Measurements from ENCODE around the gene TEX10.
"Not testable (repeated sequence)": the region's sequence is repeated elsewhere in the genome, so short reads cannot be mapped to it uniquely, and the experiment has no call there.

DNA sequence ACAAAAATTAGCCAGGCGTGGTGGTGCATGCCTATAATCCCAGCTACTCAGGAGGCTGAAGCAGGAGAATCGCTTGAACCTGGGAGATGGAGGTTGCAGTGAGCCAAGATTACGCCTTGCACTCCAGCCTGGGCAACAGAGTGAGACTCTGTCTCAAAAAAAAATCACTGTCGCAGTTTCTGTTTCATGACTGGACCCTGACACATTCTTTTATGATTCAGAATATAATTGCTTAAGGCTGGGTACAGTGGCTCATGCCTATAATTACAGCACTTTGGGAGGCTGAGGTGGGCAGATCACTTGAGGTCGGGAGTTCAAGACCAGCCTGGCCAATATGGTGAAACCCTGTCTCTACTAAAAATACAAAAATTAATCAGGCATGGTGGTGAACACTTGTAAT lies 14.0 kb downstream of the TEX10 start:
- TF ChIP-seq, protein P1, sequence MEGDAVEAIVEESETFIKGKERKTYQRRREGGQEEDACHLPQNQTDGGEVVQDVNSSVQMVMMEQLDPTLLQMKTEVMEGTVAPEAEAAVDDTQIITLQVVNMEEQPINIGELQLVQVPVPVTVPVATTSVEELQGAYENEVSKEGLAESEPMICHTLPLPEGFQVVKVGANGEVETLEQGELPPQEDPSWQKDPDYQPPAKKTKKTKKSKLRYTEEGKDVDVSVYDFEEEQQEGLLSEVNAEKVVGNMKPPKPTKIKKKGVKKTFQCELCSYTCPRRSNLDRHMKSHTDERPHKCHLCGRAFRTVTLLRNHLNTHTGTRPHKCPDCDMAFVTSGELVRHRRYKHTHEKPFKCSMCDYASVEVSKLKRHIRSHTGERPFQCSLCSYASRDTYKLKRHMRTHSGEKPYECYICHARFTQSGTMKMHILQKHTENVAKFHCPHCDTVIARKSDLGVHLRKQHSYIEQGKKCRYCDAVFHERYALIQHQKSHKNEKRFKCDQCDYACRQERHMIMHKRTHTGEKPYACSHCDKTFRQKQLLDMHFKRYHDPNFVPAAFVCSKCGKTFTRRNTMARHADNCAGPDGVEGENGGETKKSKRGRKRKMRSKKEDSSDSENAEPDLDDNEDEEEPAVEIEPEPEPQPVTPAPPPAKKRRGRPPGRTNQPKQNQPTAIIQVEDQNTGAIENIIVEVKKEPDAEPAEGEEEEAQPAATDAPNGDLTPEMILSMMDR (IDR thresholded peaks at IDR 0.05): not testable (repeated sequence)
- TF ChIP-seq POLR2A (IDR thresholded peaks at IDR 0.05): not testable (repeated sequence)
